Pulmonary artery endothelial cell (primary cell): ENCODE measurements around the gene PGAP3. TPM values are rescaled to one million over a fixed set of nuclear protein-coding genes. Genes with fewer than 3 reads are reported as not detected.

Source experiments
- DNase-seq: peaks from one replicate; pipeline ENCODE4 v3.0.0-alpha.2; 2011; ENCODE audit warnings: low read depth, low spot score
- total RNA-seq: library from RNA; depleted of rRNA; stranded (reverse); fragments of >200 nt; gene quantifications from 2 replicates; pipeline ENCODE4 v1.2.3, GENCODE V29; 2014

The PGAP3 gene
- total RNA-seq, 1 donor from 2014 or later, result 4.2 TPM

GRCh38 chr17:39660397-39661385, 27.2 kb downstream of the PGAP3 start:
- no peak for DNase-seq

- DNase-seq, result no peak
These were observed 27.9 kb downstream of the PGAP3 start for GRCh38 chr17:39660011-39660360.

- peak; percentile 40 for DNase-seq
These were observed 28.4 kb downstream of the PGAP3 start for GRCh38 chr17:39659279-39660010.

DNA sequence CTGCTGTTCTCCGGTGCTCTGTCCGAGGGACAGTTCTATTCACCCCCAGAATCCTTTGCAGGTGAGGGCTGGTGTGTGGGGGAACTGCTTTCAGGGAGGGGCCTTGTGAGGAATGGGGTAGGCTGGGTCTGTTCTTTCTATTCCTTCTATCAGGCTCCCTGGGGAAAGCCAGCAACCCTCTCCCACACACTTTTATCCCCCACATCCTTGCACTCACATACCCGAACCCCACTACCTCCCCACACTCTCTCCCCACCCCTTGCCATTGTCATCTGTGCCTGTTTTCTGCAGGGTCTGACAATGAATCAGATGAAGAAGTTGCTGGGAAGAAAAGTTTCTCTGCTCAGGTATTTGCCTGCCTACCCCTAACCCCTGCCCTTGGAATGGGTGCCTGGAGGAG, 29.1 kb downstream of the PGAP3 start:
- DNase-seq, result no peak

DNA sequence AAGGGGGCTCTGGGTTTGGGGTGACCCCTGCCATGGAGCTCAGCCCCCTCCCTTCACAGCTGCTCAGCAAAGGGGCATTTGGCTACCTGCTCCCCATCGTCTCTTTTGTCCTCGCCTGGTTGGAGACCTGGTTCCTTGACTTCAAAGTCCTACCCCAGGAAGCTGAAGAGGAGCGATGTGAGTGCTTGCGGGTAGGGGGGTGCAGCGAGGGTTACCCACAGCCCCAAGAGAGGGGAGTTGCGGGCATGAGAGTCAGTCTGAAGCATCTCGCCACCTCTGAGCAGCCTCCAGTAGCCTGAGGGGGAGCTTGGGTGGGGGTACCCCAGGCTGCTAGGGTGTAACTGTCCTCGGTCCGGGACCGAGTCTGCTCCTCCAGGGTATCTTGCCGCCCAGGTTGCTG, 29.5 kb downstream of the PGAP3 start:
- DNase-seq, result no peak

- DNase-seq, result no peak
These were observed 32.8 kb downstream of the PGAP3 start for GRCh38 chr17:39655105-39655504.

DNA sequence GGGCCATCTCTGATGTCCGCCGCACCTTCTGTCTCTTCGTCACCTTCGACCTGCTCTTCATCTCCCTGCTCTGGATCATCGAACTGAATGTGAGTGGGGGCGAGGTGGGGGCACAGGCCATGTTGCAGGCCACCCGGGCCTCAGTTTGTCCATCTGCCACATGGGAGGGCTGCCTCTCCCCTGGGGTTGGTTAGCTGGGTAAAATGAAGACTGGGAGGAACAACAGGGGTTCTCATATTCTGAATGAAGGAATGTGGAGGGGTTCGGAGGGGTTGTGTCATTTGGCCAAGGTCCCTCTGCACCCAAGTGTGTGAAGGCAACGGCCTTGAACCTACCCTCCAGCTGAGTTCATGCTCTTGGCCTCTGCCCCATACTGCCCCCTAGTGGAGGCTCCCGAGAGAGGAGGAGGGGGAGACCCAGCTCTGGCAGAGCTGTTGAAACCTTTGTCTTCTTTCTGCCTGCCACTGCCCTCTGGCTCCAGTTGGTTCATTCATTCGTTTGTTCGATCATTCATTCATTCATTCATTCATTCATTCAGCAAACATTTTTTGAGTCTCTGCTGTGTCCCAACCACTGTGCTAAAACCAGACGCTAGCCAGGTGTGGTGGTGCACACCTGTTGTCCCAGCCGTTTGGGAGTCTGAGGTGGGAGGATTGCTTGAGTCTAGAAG, 34.1 kb downstream of the PGAP3 start:
- no peak for DNase-seq

DNA sequence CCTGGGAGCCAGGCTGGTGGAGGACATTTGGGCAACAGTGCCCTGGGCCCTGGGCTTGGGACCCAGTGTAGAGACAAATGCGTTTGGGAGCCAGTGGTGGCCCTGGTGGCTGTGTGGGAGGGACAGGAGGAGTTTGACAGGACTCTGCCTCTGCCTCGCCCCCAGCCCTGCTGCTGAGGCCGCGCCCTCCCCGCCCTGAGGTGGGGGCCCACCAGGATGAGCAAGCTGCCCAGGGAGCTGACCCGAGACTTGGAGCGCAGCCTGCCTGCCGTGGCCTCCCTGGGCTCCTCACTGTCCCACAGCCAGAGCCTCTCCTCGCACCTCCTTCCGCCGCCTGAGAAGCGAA, 34.6 kb downstream of the PGAP3 start:
- DNase-seq, result no peak

DNA sequence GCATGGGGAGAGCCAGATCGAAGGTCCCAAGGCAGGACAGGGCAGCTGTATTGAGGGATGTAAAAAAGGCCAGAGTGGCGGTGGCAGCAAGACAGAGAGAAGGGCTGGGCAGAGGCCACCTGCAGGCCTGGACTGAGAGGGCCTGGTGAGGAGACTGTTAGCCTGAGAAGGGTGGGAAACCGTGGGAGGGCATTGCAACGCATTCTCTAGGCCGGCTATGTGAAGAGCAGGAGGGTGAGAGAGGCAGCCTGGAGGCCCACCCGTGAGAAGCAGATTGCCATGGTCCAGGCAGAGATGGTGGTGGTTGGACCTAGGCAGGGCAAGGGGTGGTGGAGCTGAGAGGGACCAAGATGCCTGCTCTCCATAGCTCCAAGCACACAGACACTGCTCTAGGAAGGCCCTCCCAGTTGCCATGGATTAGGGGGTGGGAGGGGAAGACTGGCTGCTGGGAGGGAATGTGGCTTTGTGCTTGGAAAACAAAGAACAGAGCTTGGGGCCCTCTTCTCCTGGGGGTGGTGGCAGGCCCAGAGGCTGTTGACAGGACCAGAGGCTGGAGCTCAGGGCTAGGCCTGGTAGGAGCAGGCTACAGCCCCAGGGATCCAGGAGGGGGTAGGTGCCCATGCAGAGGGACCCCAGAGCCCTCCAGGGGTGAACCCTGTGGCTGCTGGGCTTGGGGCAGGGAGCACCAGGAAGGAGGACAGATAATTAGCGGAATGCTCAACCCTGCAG, 35.1 kb downstream of the PGAP3 start:
- DNase-seq, result no peak

- no peak for DNase-seq
These were observed 35.8 kb downstream of the PGAP3 start for GRCh38 chr17:39651923-39652586.

- no peak for DNase-seq
These were observed 37.7 kb downstream of the PGAP3 start for GRCh38 chr17:39650121-39650579.

DNA sequence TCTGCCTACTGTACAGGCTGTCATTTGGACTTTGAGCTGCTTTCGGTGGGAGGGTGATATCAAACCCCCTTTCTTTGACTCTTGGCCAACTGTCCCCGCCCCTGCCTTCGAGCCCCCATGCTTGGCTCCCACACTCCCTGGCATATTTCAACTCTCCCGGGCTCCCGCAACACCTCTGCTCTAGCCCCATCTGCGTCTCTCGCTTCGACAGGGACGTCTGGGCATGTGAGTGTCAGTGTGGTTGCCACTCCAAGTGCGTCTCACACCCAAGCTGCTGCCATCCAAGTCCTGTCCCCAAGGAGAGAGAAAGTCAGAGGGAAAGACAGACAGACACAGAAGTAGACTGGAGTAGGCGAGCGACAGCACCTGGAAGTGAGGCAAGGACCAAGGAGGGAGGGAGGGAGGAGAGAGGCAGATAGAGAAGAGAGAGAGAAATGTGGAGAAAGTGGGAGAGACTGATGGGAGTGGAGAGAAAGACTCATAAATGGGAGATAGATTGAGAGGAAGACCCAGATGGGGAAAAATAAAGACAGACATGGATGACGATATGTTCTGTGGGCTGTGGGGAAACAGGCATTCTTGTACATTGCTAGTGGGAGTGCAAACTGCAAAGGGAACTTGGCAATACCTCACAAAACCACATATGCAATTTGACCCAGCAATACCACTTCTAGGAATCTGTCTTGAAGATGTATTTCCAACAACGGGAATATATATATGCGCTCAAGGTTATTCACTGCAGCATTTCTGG, 39.1 kb downstream of the PGAP3 start:
- DNase-seq, result no peak

DNA sequence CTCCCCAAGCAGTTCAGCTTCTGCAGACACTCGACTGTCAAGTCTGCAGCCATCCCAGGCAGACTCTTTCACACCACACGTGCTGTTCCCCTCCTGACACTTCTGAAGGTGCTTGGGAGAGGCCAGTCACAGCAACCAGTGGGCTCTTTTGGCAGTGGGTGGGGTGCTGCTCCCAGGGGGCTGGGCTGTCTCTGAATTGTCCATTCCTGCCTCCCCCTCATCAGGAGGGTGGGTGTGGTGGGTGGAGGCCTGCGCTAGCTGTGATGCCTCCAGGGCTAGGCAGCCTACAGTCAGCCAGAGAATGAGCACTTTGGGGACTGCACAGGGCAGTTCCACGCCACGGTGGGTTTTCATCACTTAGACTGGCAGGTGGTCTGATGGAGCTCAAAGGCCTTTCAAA, 40.6 kb downstream of the PGAP3 start:
- no peak for DNase-seq

GRCh38 chr17:39643271-39643670, 44.6 kb downstream of the PGAP3 start:
- no peak for DNase-seq

- DNase-seq, result no peak
These were observed 45.4 kb downstream of the PGAP3 start for GRCh38 chr17:39642291-39643074.

GRCh38 chr17:39641883-39642282, 46.0 kb downstream of the PGAP3 start:
- no peak for DNase-seq

- no peak for DNase-seq
These were observed 46.8 kb downstream of the PGAP3 start for GRCh38 chr17:39641097-39641496.

DNA sequence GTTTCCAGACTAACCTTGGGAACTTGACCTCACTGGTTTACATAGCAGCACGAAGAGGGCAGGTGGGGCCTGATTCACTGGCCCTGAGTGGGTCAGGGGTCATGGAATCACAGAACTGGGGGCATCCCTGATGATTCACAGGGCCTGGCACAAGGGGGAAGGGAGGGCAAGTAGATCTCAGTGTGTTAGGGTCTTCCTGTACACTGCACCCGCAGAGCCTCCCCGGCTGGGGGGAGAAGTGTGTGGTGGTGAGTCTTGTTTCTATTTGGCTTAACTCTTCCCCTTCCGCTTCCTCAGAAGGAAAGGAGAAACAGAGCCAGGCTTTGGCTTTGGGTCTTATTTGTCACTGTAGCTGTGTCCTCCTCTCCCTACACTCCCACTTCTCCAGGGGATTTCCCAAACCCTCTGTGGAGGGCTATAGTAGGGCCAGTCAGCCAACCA, 47.2 kb downstream of the PGAP3 start:
- DNase-seq, result no peak
